ENCODE data around the gene NEK8. TPM values are rescaled to one million over a fixed set of nuclear protein-coding genes. Genes with fewer than 3 reads are reported as not detected.

NEK8 gene
- total and polyA plus RNA-seq, 10 donors = 7.3 to 17.6 (median 12.1) TPM

DNA sequence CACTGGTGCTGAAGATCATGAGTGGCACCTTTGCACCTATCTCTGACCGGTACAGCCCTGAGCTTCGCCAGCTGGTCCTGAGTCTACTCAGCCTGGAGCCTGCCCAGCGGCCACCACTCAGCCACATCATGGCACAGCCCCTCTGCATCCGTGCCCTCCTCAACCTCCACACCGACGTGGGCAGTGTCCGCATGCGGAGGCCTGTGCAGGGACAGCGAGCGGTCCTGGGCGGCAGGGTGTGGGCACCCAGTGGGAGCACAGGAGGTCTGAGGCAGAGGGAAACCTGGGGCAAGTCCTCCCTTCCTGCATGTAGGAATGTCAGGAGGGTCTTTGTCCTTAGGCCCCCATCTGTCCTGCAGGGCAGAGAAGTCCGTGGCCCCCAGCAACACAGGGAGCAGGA, 8.7 kb downstream of the NEK8 start:
- TF ChIP-seq POLR2A (IDR thresholded peaks at IDR 0.05) (no peak), POLR2AphosphoS5 (IDR thresholded peaks at IDR 0.05) (no peak)
- TF ChIP-seq, protein P1, sequence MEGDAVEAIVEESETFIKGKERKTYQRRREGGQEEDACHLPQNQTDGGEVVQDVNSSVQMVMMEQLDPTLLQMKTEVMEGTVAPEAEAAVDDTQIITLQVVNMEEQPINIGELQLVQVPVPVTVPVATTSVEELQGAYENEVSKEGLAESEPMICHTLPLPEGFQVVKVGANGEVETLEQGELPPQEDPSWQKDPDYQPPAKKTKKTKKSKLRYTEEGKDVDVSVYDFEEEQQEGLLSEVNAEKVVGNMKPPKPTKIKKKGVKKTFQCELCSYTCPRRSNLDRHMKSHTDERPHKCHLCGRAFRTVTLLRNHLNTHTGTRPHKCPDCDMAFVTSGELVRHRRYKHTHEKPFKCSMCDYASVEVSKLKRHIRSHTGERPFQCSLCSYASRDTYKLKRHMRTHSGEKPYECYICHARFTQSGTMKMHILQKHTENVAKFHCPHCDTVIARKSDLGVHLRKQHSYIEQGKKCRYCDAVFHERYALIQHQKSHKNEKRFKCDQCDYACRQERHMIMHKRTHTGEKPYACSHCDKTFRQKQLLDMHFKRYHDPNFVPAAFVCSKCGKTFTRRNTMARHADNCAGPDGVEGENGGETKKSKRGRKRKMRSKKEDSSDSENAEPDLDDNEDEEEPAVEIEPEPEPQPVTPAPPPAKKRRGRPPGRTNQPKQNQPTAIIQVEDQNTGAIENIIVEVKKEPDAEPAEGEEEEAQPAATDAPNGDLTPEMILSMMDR (IDR thresholded peaks at IDR 0.05 in 8 of 11, conservative IDR thresholded peaks at IDR 0.05 in 3 of 11) = no peak
- H3K36me3 ChIP-seq = peaks cover 0 to 26% (median 2%) of the 10 kb centered on the region in 6 donors
- H3K27ac ChIP-seq = peak overlapping the region in 5 of 8 donors; percentile 26 to 96 (median 83)
- DNase-seq = no peak
- intact Hi-C loops (cut with DNase I; ENCODE audit: low total_unique reads) = no loop called here
- 93 to 98% (median 96%) methylated on average over 7 to 12 of the region's 12 CpGs for WGBS, 5 donors
- H3K9me3 ChIP-seq = no peaks in the 10 kb centered on the region
- H3K4me3 ChIP-seq = peak overlapping the region in 1 of 8 donors; percentile 49
- no peaks in the 10 kb centered on the region for H3K27me3 ChIP-seq (replicated peaks in 1 of 7)
- H3K4me1 ChIP-seq = peaks cover 9 to 70% (median 40%) of the 10 kb centered on the region in 6 donors

DNA sequence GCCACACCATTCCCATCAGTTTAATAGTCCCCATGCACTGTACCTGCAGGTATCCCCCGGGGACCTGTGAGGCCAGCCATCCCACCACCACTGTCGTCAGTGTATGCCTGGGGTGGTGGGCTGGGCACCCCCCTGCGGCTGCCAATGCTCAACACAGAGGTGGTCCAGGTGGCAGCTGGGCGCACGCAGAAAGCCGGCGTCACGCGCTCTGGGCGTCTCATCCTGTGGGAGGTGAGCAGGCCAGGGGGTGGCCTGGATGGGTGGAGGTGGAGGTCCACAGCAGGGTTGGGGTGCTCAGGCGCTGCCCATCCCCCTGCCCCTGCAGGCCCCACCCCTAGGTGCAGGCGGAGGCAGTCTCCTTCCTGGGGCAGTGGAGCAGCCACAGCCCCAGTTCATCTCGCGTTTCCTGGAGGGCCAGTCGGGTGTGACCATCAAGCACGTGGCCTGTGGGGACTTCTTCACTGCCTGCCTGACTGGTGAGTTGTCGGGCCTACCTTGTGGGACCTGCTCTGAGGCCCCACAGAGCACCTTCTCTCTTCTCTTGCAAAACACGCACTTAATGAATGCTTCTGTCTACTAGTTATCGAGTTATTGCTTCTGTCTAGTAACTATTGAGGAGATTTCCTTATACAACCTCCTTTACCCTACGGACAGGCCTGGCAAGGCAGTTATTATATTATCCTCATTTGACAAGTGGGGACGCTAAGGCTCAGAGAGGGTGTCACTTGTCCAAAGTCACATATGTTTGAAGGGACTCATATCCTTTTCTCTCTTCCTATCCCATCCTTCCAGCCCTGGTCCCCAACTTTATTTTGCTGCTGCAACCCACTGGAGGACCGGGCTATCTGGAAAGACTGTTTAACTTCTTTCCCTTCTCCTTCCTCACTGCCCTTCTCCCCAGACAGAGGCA, 9.4 kb downstream of the NEK8 start:
- Histone ChIP-seq H3K27me3 (replicated peaks in 1 of 7) (no peaks in the 10 kb centered on the region), H3K9me3 (no peaks in the 10 kb centered on the region), H3K4me3 (peak overlapping the region in 1 of 8 donors; percentile 49), H3K27ac (peak overlapping the region; percentile 26 to 96 (median 66)), H3K4me1 (peaks cover 9 to 78% (median 47%) of the 10 kb centered on the region in 6 donors), H3K36me3 (peaks cover 0 to 26% (median 2%) of the 10 kb centered on the region in 6 donors)
- intact Hi-C loops (cut with DNase I; ENCODE audit: low total_unique reads) = no loop called here
- peak; percentile 94 for DNase-seq
- TF ChIP-seq POLR2A (IDR thresholded peaks at IDR 0.05) (no peak), POLR2AphosphoS5 (IDR thresholded peaks at IDR 0.05) (peak; percentile 58 to 83 (median 77))
- TF ChIP-seq, protein P1 (IDR thresholded peaks at IDR 0.05 in 8 of 11, conservative IDR thresholded peaks at IDR 0.05 in 3 of 11) = peak in 1 of 11 experiments; percentile 6
- 66 to 81% (median 71%) methylated on average over 18 to 22 of the region's 22 CpGs for WGBS, 5 donors

DNA sequence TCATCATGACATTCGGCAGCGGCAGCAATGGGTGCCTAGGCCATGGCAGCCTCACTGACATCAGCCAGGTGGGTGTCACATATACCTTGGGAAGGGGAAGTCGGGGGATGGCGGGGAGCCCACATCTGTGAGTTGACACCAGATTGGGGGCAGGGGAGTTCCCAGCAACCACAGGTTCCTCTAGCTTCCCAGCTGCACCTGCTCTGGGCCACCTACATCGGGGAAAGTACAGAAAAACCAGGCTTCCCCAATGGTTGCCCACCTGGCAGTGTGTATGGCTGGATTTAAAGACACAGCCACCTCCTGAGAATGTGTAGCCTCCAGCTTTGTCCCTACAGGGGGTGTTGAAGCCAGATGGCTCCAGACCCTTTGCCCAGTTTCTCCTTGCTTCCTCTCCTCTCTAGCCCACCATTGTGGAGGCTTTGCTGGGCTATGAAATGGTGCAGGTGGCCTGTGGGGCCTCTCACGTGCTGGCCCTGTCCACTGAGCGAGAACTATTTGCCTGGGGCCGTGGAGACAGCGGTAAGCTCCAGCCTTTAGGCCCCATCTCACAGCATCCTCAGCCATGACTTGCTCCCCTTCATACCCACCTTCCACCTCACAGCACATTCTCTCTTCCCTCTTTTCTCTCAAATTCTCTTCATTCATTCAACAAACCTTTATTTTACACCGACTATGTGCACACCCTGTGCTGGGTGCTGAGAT, 10.2 kb downstream of the NEK8 start:
- Histone ChIP-seq H3K4me3 (peak overlapping the region in 1 of 8 donors; percentile 4), H3K36me3 (peaks cover 0 to 26% (median 2%) of the 10 kb centered on the region in 6 donors), H3K27ac (peak overlapping the region in 7 of 8 donors; percentile 0 to 96 (median 66)), H3K9me3 (no peaks in the 10 kb centered on the region), H3K27me3 (replicated peaks in 1 of 7) (no peaks in the 10 kb centered on the region), H3K4me1 (peaks cover 9 to 81% (median 54%) of the 10 kb centered on the region in 6 donors)
- TF ChIP-seq POLR2AphosphoS5 (IDR thresholded peaks at IDR 0.05) = peak; percentile 5 to 76 (median 54)
- TF ChIP-seq, protein P1 (IDR thresholded peaks at IDR 0.05 in 8 of 11, conservative IDR thresholded peaks at IDR 0.05 in 3 of 11) = no peak
- intact Hi-C loops (cut with DNase I; ENCODE audit: low total_unique reads) = no loop called here
- DNase-seq = peak; percentile 83
- WGBS, 5 donors = 45 to 68% (median 64%) methylated on average over 9 to 10 of the region's 10 CpGs
